PC-9 (cell line): Measurements from ENCODE around the gene COL18A1.

Experiments
- EZH2 ChIP-seq: fragments of 200-600 bp; sonication (generic); IDR thresholded peaks from 2 replicates; pipeline ENCODE4 v1.8.0; 2017; ENCODE audit warnings: antibody characterized with exemption, low read depth
- TF ChIP-seq, protein P1 (sequence below): fragments of 200-600 bp; sonication (generic); conservative IDR thresholded peaks from 2 replicates; pipeline ENCODE4 v1.6.1; 2017; ENCODE audit warnings: mixed run types, antibody characterized with exemption, mild to moderate bottlenecking, moderate library complexity

DNA sequence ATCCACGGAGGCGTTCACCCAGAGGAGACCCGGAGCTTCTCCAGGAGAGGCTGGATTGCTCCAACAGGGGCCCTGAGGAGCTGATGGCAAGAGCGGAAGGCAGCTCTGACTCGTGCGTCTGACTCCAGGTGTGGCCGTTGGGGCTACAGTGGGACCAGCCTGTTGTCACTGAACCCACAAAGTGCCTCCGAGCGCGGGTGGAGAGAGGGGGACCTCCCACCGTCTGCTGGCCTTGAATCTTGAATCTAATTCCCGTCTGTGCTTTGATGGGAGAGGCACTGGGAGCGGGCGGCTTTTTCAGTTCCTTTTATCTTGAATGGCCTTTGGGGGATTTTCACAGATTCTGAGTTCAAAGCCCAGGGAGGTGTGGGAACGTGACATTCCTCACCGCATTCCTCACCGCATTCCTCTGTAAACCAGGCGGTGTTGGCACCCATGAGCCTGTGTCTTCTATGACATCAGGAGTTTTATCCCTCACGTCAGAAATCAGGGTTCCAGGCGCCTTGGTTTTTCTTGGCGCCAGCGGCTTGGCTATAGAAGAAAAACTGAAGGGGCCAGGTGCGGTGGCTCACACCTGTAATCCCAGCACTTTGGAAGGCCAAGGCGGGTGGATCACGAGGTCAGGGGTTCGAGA is 39.2 kb upstream of the COL18A1 start:
- TF ChIP-seq, protein P1, sequence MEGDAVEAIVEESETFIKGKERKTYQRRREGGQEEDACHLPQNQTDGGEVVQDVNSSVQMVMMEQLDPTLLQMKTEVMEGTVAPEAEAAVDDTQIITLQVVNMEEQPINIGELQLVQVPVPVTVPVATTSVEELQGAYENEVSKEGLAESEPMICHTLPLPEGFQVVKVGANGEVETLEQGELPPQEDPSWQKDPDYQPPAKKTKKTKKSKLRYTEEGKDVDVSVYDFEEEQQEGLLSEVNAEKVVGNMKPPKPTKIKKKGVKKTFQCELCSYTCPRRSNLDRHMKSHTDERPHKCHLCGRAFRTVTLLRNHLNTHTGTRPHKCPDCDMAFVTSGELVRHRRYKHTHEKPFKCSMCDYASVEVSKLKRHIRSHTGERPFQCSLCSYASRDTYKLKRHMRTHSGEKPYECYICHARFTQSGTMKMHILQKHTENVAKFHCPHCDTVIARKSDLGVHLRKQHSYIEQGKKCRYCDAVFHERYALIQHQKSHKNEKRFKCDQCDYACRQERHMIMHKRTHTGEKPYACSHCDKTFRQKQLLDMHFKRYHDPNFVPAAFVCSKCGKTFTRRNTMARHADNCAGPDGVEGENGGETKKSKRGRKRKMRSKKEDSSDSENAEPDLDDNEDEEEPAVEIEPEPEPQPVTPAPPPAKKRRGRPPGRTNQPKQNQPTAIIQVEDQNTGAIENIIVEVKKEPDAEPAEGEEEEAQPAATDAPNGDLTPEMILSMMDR: no peak
- no peak for TF ChIP-seq EZH2
